ENCODE results near the gene DNAL4.

DNA sequence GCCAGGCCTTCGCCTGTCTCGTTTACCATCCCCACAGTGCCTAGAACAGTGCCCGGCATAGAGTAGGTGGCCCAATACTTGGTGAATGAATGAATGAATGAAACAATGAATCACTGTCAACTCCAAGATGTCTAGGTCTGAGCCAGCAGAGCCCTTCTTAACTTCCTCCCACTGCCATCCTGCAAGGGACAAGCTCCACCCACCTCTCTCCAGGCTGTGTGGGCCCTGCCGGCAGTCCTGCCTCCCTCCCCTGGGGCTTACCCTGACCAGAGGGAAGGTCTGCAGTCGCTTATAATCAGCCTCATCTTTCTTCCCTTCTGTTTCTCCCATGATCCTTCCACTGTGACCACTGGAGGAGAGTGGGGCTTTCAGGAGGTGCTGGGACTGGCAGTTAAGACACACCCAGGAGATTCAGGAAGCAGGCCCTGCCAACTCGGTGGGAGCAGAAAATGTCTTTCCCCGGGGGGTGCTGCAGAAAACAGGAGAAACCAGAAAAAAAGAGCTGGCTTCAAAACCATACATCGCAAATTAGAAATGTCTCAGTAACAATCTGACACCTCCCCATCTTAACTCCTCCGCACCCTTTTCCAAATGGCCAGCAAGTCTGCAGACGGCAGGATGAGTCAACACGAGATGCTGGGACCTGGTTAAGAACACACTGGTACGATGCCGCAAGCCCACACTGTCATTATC, 11.4 kb downstream of the DNAL4 start:
- no peak for TF ChIP-seq ZNF274 (IDR thresholded peaks at IDR 0.05; ENCODE audit: insufficient read depth, insufficient read length)
- TF ChIP-seq TAF1 (IDR thresholded peaks at IDR 0.05; ENCODE audit: borderline replicate concordance, low read depth, low read length) = no peak
- TF ChIP-seq BHLHE40 (IDR thresholded peaks at IDR 0.05; ENCODE audit: borderline replicate concordance in 1 of 2, low read depth in 2 of 2, low read length in 1 of 2) = no peak
- no peak for TF ChIP-seq RAD21 (IDR thresholded peaks at IDR 0.05; ENCODE audit: insufficient read depth, low read depth, low read length)
- TF ChIP-seq RELB (IDR thresholded peaks at IDR 0.05; ENCODE audit: low read depth) = no peak
- TF ChIP-seq MYC (IDR thresholded peaks at IDR 0.05; ENCODE audit: insufficient read depth, insufficient read length, insufficient replicate concordance, low read length, severe bottlenecking) = no peak
- no peak for TF ChIP-seq POLR2A (IDR thresholded peaks at IDR 0.05; ENCODE audit: low read depth, low read length)
- TF ChIP-seq WRNIP1 (IDR thresholded peaks at IDR 0.05; ENCODE audit: borderline replicate concordance, low read depth, low read length) = no peak
- TF ChIP-seq, protein P1, sequence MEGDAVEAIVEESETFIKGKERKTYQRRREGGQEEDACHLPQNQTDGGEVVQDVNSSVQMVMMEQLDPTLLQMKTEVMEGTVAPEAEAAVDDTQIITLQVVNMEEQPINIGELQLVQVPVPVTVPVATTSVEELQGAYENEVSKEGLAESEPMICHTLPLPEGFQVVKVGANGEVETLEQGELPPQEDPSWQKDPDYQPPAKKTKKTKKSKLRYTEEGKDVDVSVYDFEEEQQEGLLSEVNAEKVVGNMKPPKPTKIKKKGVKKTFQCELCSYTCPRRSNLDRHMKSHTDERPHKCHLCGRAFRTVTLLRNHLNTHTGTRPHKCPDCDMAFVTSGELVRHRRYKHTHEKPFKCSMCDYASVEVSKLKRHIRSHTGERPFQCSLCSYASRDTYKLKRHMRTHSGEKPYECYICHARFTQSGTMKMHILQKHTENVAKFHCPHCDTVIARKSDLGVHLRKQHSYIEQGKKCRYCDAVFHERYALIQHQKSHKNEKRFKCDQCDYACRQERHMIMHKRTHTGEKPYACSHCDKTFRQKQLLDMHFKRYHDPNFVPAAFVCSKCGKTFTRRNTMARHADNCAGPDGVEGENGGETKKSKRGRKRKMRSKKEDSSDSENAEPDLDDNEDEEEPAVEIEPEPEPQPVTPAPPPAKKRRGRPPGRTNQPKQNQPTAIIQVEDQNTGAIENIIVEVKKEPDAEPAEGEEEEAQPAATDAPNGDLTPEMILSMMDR (IDR thresholded peaks at IDR 0.05 in 2 of 3, conservative IDR thresholded peaks at IDR 0.05 in 1 of 3; ENCODE audit: control insufficient read depth in 2 of 3, extremely low read depth in 1 of 3, insufficient read depth in 1 of 3, low read depth in 3 of 3, low read length in 3 of 3) = no peak
- TF ChIP-seq, protein P2, sequence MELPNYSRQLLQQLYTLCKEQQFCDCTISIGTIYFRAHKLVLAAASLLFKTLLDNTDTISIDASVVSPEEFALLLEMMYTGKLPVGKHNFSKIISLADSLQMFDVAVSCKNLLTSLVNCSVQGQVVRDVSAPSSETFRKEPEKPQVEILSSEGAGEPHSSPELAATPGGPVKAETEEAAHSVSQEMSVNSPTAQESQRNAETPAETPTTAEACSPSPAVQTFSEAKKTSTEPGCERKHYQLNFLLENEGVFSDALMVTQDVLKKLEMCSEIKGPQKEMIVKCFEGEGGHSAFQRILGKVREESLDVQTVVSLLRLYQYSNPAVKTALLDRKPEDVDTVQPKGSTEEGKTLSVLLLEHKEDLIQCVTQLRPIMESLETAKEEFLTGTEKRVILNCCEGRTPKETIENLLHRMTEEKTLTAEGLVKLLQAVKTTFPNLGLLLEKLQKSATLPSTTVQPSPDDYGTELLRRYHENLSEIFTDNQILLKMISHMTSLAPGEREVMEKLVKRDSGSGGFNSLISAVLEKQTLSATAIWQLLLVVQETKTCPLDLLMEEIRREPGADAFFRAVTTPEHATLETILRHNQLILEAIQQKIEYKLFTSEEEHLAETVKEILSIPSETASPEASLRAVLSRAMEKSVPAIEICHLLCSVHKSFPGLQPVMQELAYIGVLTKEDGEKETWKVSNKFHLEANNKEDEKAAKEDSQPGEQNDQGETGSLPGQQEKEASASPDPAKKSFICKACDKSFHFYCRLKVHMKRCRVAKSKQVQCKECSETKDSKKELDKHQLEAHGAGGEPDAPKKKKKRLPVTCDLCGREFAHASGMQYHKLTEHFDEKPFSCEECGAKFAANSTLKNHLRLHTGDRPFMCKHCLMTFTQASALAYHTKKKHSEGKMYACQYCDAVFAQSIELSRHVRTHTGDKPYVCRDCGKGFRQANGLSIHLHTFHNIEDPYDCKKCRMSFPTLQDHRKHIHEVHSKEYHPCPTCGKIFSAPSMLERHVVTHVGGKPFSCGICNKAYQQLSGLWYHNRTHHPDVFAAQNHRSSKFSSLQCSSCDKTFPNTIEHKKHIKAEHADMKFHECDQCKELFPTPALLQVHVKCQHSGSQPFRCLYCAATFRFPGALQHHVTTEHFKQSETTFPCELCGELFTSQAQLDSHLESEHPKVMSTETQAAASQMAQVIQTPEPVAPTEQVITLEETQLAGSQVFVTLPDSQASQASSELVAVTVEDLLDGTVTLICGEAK (IDR thresholded peaks at IDR 0.05; ENCODE audit: borderline replicate concordance) = no peak
- TF ChIP-seq, protein P3, sequence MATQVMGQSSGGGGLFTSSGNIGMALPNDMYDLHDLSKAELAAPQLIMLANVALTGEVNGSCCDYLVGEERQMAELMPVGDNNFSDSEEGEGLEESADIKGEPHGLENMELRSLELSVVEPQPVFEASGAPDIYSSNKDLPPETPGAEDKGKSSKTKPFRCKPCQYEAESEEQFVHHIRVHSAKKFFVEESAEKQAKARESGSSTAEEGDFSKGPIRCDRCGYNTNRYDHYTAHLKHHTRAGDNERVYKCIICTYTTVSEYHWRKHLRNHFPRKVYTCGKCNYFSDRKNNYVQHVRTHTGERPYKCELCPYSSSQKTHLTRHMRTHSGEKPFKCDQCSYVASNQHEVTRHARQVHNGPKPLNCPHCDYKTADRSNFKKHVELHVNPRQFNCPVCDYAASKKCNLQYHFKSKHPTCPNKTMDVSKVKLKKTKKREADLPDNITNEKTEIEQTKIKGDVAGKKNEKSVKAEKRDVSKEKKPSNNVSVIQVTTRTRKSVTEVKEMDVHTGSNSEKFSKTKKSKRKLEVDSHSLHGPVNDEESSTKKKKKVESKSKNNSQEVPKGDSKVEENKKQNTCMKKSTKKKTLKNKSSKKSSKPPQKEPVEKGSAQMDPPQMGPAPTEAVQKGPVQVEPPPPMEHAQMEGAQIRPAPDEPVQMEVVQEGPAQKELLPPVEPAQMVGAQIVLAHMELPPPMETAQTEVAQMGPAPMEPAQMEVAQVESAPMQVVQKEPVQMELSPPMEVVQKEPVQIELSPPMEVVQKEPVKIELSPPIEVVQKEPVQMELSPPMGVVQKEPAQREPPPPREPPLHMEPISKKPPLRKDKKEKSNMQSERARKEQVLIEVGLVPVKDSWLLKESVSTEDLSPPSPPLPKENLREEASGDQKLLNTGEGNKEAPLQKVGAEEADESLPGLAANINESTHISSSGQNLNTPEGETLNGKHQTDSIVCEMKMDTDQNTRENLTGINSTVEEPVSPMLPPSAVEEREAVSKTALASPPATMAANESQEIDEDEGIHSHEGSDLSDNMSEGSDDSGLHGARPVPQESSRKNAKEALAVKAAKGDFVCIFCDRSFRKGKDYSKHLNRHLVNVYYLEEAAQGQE (IDR thresholded peaks at IDR 0.05; ENCODE audit: low read depth, low read length) = no peak
- no peak for TF ChIP-seq SMC3 (IDR thresholded peaks at IDR 0.05; ENCODE audit: borderline replicate concordance, low read length)
- TF ChIP-seq MXI1 (IDR thresholded peaks at IDR 0.05; ENCODE audit: low read depth, low read length) = no peak
